Loucy (cell line): Measurements from ENCODE around the gene BTBD16.

ENCODE experiments used
- EZH2phosphoT487 ChIP-seq: fragments of 200-600 bp; IDR thresholded peaks from 2 replicates; pipeline ENCODE4 v1.6.1; 2018; ENCODE audit warnings: antibody characterized with exemption, mild to moderate bottlenecking, moderate library complexity, borderline replicate concordance
- TF ChIP-seq, protein P1 (sequence below): fragments of 200-600 bp; sonication (generic); conservative IDR thresholded peaks from 2 replicates; pipeline ENCODE4 v1.5.1; 2014; ENCODE audit warnings: mild to moderate bottlenecking, antibody characterized with exemption, low read length

DNA sequence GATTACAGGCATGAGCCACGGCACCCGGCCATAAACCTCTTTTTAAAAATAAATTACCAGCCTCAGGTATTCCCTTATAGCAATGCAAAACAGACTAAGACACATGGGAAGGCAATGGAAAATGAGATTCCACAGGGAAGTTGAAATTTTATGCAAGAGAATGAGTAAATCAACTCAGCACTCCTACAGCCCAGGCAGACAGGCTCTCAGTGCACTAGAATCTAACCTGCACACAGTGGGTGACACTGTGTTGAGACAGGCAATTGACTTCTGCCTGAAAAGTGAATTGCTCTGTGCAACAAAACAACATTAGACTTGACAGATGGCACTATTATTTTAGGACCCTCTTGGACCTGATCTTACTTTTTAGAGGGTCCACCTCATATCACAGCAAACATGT, 83.3 kb downstream of the BTBD16 start:
- TF ChIP-seq, protein P1, sequence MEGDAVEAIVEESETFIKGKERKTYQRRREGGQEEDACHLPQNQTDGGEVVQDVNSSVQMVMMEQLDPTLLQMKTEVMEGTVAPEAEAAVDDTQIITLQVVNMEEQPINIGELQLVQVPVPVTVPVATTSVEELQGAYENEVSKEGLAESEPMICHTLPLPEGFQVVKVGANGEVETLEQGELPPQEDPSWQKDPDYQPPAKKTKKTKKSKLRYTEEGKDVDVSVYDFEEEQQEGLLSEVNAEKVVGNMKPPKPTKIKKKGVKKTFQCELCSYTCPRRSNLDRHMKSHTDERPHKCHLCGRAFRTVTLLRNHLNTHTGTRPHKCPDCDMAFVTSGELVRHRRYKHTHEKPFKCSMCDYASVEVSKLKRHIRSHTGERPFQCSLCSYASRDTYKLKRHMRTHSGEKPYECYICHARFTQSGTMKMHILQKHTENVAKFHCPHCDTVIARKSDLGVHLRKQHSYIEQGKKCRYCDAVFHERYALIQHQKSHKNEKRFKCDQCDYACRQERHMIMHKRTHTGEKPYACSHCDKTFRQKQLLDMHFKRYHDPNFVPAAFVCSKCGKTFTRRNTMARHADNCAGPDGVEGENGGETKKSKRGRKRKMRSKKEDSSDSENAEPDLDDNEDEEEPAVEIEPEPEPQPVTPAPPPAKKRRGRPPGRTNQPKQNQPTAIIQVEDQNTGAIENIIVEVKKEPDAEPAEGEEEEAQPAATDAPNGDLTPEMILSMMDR: no peak
- no peak for TF ChIP-seq EZH2phosphoT487
